NCI-H2081 treated with DMSO at 0.1 percent for 48 hours (cell line): ENCODE measurements around the gene AGMO.

Source experiments
- DNase-seq: peaks from one replicate; lab custom pipeline; 2025; lab: John Stamatoyannopoulos, UW

The AGMO gene

DNA sequence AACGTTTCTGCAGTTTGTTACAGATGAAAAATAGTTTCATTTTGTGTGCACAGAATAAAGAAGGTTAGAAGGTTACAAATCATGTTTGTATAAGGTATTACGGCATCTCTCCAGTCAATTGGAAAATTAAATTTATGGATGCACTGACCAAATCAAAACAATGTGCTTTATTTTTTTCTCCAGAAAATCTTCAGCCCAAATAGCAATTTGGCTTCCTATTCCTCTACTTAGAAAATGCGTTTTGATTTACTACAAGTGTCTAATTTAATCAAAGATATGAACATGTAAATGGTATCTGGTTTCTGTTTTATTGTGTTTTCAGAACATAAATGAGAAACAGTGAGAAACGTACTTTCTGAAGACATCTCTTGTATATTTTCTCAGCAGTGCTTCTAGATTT is 63.4 kb downstream of the AGMO start:
- no peak for DNase-seq

GRCh38 chr7:15495170-15495569 is 66.6 kb downstream of the AGMO start:
- DNase-seq = no peak

GRCh38 chr7:15494711-15495110 is 67.1 kb downstream of the AGMO start:
- no peak for DNase-seq

DNA sequence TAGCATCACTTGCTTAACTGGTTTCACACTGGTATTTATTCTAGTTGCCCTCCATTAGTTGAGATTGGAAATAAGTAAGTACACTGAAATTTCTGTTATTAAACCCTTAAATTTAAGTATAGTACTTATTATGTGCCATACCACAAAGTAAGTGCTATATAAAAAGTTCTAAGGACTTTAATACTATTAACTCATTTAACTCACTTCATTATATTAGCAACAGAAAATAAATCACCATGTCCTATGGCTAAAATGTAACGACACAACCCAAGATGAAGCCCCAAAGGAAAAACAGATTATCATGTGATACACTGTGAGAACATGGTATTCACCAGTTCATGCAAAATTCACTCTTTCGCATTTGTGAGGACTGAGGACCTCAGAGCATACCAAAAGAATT is 70.5 kb downstream of the AGMO start:
- DNase-seq = no peak

- DNase-seq = no peak
These were observed 71.5 kb downstream of the AGMO start for GRCh38 chr7:15490291-15490690.

- no peak for DNase-seq
These were observed 72.0 kb downstream of the AGMO start for GRCh38 chr7:15489861-15490260.

GRCh38 chr7:15489383-15489782 is 72.4 kb downstream of the AGMO start:
- DNase-seq = no peak

DNA sequence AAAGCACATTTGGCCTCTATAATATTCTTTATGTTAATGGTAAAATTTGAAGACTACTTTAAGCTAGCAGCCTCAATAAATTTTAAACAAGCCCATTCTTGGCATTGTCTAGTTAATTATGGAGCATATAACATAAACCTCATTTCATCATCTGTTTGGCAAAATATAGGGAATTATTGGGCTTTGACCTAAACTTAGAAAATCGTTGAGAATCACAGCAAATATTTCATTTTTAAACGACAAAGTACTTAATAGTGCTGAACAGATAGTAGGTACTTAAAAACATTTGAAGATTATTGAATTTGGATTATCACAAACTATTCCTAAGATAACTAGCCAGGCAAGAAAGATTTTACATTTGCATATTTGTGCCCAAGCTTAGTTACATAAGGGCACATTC is 73.4 kb downstream of the AGMO start:
- DNase-seq = no peak

DNA sequence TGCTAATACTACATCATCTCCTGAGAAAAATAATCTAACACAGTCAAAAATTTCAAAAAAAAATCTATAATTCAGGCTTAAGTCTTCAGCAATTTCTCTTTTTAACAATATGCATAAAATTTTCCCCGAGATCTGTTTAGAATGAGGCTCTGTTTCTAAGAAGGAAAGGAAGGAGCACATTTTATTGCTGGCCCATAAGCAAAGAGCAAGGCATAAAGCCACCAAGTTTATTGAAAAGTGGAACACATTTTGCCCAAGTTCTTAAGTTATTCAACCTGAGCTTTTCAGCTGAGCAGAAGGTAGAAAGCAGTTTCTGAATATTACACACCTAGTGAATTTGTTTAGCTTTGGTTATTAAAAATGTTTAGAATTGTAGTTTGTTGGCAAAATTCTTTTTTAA is 73.9 kb downstream of the AGMO start:
- no peak for DNase-seq

DNA sequence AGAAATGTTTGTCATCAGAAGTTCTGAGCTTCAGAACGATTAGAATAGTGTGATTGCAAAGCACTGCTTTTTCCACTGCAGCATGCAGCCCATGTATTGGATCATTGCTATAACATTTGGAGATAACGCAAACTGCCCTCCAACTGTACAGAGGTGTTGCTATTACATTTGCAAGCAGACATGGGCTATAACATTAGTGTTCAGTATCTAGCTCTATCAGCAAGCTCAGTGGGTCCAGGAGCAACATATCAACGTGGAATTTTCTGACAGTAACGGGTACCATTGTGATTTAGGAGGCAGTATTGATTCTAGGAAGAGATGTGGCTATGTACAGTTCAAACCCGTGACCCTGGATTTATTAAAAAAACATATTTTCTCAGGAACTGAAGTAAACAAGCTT is 75.8 kb downstream of the AGMO start:
- no peak for DNase-seq

DNA sequence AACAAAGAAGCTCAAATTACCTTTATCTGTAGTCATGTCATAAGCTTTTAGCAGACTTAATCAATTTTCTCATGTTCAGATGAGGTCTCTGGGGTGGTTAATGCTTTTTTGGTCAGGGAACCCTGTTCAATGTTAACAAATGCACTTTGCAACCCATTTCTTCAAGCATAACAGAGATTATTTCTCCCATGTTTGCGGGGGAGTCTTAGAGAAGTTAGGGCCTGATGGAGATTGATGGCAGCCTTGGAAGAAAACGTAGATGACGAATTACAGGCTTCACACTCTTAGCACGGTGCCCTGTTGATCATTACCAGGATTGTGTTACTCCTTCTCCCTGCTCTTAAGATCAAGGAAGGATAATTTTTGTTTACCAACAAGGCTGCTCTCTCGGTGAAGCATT is 76.4 kb downstream of the AGMO start:
- DNase-seq = no peak

DNA sequence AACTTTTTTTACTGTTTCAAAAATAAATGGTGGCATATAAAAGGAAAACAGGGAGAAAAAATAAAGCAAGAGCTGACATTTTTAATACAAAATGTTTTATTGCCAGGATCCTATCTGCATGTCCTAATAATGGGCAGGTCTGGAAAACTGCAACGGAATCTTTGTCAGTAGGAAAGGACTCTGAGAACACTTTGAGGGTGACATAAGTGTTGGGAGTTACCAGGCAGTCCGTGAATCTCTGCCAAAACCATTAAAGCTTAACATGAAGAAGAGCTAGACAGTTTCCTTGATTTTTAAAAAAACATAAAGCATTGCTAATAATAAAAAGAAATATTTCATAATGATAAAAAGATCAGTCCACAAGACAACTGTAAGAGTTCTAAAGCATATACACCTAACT is 80.7 kb downstream of the AGMO start:
- DNase-seq = no peak

DNA sequence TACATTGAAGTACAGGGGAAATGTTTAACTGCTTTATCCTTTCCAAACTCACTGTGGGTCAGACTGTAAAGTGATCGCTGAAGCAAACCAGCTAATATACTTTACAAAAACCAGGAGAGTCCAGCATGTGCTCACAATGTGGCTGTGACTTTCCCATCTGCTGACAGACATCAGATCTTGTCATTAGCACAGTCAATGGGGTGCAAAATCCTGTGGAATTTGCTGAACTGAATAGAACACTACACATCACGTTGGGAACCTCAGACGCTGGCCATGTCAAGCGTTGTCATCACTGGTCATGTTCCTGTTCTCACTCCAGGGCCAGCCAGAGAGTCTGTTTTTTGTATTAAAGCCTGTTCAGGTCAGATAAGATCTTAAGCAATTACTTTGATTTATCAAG is 83.4 kb downstream of the AGMO start:
- no peak for DNase-seq

GRCh38 chr7:15476531-15476918 is 85.3 kb downstream of the AGMO start:
- DNase-seq = no peak

DNA sequence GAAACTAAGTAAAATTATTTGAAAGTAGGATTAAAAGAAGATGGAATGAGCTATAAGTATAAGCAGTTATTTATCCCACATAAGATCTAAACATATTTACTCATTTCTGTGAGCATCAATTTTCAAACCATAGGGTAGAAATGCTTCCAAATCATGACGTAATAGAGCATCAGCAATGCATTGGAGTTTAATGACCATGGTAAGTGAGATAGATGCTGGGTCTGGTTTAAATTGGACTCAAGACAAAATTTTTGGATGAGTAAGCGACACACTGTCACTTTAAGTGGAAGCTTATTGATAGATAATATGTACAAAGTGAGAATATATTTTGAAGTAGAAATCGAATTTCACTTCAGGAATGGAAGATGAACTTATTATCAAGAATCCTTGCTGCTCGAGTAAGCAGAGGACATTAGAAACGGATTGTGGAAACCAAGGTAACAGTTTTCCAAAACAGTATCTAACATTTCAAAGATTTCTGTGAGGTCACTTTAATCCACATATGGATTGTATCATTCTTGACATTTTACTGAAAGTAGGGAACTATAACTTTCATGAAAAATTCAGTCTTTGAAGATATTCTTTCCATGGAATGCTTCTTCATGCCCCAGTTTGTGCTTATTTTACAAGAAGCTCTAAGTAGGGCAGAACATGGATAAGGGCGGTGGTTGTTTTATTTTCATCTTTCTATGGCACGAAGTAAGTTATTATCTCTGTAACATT is 85.8 kb downstream of the AGMO start:
- no peak for DNase-seq

- no peak for DNase-seq
These were observed 90.2 kb downstream of the AGMO start for GRCh38 chr7:15471669-15471950.

DNA sequence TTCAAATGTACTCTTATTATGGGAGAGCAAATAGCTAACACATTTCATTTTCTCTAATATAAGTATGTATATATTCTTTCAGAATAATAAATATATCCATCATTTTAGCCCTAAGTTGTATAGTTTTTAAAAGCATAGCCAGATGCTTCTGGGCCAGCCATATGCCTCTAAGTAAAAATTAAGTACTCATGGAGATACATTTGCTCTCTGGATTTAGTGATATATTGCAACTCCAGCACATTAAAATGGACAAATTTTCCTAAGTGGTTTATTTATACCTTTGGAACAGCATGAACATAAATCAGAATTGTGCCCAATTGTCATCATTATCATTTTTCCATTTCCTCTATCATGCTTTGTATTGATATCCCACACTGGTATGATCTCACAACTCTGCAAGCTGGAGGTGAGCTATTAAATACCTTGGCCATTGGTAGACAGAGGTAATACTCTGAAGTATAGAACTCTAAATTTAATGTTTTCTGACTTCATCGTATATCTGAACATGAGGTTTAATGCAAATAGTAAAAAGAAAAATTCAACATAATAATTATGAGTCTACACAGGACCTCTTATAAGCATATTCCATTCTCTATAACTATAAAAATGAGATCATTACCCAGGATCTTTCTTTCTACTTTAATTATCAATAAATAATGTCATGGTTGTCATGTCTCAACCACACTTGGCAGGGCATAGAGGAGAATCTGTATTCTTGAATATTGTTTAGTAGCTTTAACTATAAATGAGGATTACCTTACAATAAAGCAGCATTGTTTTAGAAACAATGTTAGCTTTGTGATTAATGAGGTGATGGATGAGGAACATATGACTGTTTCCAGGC is 90.8 kb downstream of the AGMO start:
- no peak for DNase-seq

GRCh38 chr7:15464667-15465121 is 97.1 kb downstream of the AGMO start:
- DNase-seq = no peak

DNA sequence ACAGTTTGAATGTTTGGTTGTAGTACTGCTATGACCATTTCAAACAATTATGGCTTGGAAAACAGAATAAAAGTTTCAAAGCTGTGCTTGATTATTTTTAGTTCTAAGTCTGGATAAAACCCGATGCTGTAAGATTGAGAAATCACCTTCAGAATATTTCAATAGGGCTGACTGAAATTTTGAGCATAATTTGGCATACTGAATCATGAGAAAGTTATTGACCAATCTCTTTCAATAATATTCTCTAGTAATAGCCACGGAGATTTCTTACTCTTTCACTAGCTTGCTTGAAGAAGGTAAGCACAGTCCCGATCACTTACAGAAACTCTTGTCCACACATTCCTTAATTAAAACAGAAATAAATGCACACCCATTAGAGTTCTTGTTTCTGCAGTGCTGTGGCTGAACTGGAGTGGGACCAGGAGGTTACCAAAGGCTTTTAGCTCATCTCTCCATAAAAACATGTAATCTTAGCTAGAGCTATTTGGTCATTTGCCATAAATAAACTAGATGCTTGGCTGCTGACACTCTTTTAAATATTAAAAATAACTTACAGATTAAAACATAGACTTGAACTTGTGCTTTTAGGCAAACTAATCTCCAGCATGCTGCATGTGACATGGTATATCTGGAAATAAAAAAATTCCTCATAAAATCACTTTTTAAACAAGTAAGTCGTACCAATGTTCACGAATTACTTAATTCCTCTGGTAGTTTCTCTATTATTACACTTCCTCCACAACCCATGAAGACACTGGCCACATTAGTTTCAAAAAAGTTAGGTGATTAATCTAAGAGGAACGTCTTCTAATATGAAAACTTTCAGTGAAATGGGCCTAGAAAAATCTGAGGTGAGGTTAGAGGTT is 97.8 kb downstream of the AGMO start:
- no peak for DNase-seq

GRCh38 chr7:15462721-15463389 is 99.0 kb downstream of the AGMO start:
- no peak for DNase-seq

DNA sequence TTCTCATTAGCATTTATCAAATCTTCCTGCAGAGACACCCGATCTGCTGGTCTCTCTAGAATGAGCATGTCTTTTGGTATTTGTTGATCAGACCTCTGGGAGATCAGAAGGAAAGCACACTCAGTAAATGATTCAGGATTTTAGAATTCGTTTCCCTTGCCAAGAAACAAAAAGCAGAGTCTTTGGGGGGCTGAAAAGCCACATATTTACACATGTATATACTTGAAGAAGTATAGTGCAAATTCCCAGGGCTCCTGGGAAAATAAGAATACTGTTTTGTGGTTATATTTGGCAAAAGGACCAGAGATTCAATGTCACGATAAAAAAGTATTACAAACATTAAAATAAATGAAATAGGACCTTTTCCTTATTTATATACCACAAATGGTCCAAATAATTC is 100.2 kb downstream of the AGMO start:
- no peak for DNase-seq

- no peak for DNase-seq
These were observed 102.7 kb downstream of the AGMO start for GRCh38 chr7:15459018-15459615.
